22Rv1 (cell line): ENCODE data around the gene SLX4IP.

ENCODE experiments used
- ZFX ChIP-seq: fragments of 450-650 bp; IDR thresholded peaks from 2 replicates; pipeline ENCODE4 v1.6.1; 2017; ENCODE audit warnings: antibody characterized with exemption, borderline replicate concordance
- TF ChIP-seq, protein P1 (sequence below): fragments of 450-650 bp; IDR thresholded peaks from 2 replicates; pipeline ENCODE4 v1.5.1; 2017; ENCODE audit warnings: mild to moderate bottlenecking

DNA sequence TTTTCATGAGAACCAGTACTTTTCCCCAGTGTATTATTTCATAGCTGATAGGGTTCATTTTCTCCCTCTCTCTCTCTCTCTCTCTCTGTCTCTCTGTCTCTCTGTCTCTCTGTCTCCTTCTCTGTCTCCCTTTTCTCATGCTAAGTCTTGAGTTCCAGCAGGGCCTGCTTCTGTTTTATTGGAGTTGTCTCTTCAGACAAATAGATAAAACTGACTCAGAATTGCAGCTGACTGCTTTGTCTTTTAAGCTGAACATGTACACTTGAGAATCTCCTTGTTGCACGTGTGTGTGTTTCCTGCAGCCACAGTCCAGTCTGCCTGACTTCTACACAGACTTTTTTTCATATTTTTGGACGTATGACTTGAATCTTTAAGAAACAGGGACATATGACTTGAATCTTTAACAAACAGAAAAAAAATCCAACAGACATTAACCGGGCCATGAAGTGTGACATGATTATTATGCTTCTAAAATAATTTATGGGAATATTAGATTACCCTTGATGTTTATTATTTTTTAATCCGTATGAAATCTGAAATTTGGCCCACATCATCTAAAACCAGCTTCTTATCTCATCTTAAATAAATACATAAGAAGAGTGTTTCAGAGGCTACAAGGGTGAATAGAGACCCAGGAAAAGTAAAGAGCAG lies 167.2 kb downstream of the SLX4IP start:
- TF ChIP-seq, protein P1, sequence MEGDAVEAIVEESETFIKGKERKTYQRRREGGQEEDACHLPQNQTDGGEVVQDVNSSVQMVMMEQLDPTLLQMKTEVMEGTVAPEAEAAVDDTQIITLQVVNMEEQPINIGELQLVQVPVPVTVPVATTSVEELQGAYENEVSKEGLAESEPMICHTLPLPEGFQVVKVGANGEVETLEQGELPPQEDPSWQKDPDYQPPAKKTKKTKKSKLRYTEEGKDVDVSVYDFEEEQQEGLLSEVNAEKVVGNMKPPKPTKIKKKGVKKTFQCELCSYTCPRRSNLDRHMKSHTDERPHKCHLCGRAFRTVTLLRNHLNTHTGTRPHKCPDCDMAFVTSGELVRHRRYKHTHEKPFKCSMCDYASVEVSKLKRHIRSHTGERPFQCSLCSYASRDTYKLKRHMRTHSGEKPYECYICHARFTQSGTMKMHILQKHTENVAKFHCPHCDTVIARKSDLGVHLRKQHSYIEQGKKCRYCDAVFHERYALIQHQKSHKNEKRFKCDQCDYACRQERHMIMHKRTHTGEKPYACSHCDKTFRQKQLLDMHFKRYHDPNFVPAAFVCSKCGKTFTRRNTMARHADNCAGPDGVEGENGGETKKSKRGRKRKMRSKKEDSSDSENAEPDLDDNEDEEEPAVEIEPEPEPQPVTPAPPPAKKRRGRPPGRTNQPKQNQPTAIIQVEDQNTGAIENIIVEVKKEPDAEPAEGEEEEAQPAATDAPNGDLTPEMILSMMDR = no peak
- TF ChIP-seq ZFX = no peak
